ENCODE measurements around the gene EBF4.
"Not testable (repeated sequence)": the region's sequence is repeated elsewhere in the genome, so short reads cannot be mapped to it uniquely, and the experiment has no call there.

- not testable (repeated sequence) for TF ChIP-seq CTCF (conservative IDR thresholded peaks at IDR 0.05; ENCODE audit: low read length); EZH2phosphoT487 (IDR thresholded peaks at IDR 0.05; ENCODE audit: borderline replicate concordance, low read depth, low read length)
Measured at GRCh38 chr20:2684817-2685216, 7.8 kb upstream of the EBF4 start.
